Thymus (tissue), 11 donors: ENCODE data around the gene GALNT10. TPM values are rescaled to one million over a fixed set of nuclear protein-coding genes. Genes with fewer than 3 reads are reported as not detected.

ENCODE experiments used
- DNase-seq, 9 donors: peaks; one replicate each; pipeline ENCODE4 v3.0.0-alpha.2; 2013; ENCODE audit warnings: low spot score in 9 of 9, low read depth in 6 of 9, missing footprints in 1 of 9
- H3K27ac ChIP-seq, 2 donors: one replicate each; pipeline ENCODE4 v1.5.1; 2013; ENCODE audit warnings: control low read depth in 1 of 2, low read depth in 1 of 2, low read length in 1 of 2, mild to moderate bottlenecking in 1 of 2, moderate library complexity in 1 of 2
- H3K27me3 ChIP-seq, 2 donors: one replicate each; pipeline ENCODE4 v1.5.1; 2013; ENCODE audit warnings: low read length in 1 of 2; ENCODE audit not compliant: control insufficient read depth in 2 of 2, insufficient read depth in 1 of 2
- H3K36me3 ChIP-seq, 2 donors: one replicate each; pipeline ENCODE4 v1.5.1; 2013; ENCODE audit warnings: low read length in 1 of 2, mild to moderate bottlenecking in 1 of 2, moderate library complexity in 1 of 2; ENCODE audit not compliant: control insufficient read depth in 2 of 2, insufficient read depth in 2 of 2
- H3K4me1 ChIP-seq, 2 donors: one replicate each; pipeline ENCODE4 v1.5.1; 2013; ENCODE audit warnings: low read length in 2 of 2; ENCODE audit not compliant: control insufficient read depth in 2 of 2, insufficient read depth in 2 of 2
- H3K4me3 ChIP-seq, 2 donors: one replicate each; pipeline ENCODE4 v1.5.1; 2013; ENCODE audit warnings: low read length in 2 of 2, control low read depth in 1 of 2, mild to moderate bottlenecking in 1 of 2
- H3K9me3 ChIP-seq, 2 donors: one replicate each; pipeline ENCODE4 v1.5.1; 2013; ENCODE audit warnings: low read length in 1 of 2, mild to moderate bottlenecking in 1 of 2; ENCODE audit not compliant: control insufficient read depth in 2 of 2, insufficient read depth in 1 of 2
- WGBS: extraction: QIAGEN DNeasy Blood & Tissue Kit; methylation state at CpG from one replicate; pipeline ENCODE4 v1.1.7; 2013; 5-methylcytosine and 5-hydroxymethylcytosine counted together
- polyA plus RNA-seq: library from polyadenylated mRNA; stranded (reverse); fragments of 200-250 nt; gene quantifications from one replicate; pipeline ENCODE4 v1.2.3, GENCODE V29; 2013
- total RNA-seq: library from RNA; stranded (reverse); fragments of 120-200 nt; gene quantifications from one replicate; pipeline ENCODE4 v1.2.4, GENCODE V29; 2013
- donor health status: healthy.

GALNT10 gene
- total and polyA plus RNA-seq, 2 donors = 8.7 to 9.7 TPM

- Histone ChIP-seq H3K27me3 (no peaks in the 10 kb centered on the region), H3K9me3 (no peaks in the 10 kb centered on the region), H3K36me3 (peaks cover 3 to 9% of the 10 kb centered on the region in 2 donors), H3K27ac (no peak overlapping the region), H3K4me1 (no peaks in the 10 kb centered on the region), H3K4me3 (no peak overlapping the region)
- WGBS = 99% methylated on average over 5 of the region's 5 CpGs
- DNase-seq = no peak
Measured at GRCh38 chr5:154411338-154411737, 220.8 kb downstream of the GALNT10 start.

GRCh38 chr5:154412316-154412715, 221.8 kb downstream of the GALNT10 start:
- DNase-seq = no peak
- no peaks in the 10 kb centered on the region for H3K9me3 ChIP-seq
- H3K4me3 ChIP-seq = no peak overlapping the region
- H3K4me1 ChIP-seq = peaks cover 4 to 5% of the 10 kb centered on the region in 2 donors
- H3K36me3 ChIP-seq = peaks cover 5 to 13% of the 10 kb centered on the region in 2 donors
- H3K27ac ChIP-seq = no peak overlapping the region
- no peaks in the 10 kb centered on the region for H3K27me3 ChIP-seq
- 98% methylated on average over 3 of the region's 3 CpGs for WGBS

- DNase-seq = no peak
Measured at GRCh38 chr5:154412925-154413324, 222.4 kb downstream of the GALNT10 start.

GRCh38 chr5:154415114-154415513, 224.6 kb downstream of the GALNT10 start:
- Histone ChIP-seq H3K4me3 (no peak overlapping the region), H3K27ac (no peak overlapping the region), H3K9me3 (no peaks in the 10 kb centered on the region), H3K27me3 (no peaks in the 10 kb centered on the region), H3K36me3 (peaks cover 9 to 25% of the 10 kb centered on the region in 2 donors), H3K4me1 (peaks cover 4 to 5% of the 10 kb centered on the region in 2 donors)
- 96% methylated on average over 6 of the region's 6 CpGs for WGBS
- no peak for DNase-seq

More at GRCh38 chr5:154412925-154413324, 222.4 kb downstream of the GALNT10 start:
- peaks cover 5 to 16% of the 10 kb centered on the region in 2 donors for H3K36me3 ChIP-seq
- H3K27ac ChIP-seq = no peak overlapping the region
- H3K9me3 ChIP-seq = no peaks in the 10 kb centered on the region
- 98% methylated on average over 9 of the region's 9 CpGs for WGBS
- no peaks in the 10 kb centered on the region for H3K27me3 ChIP-seq
- peaks cover 4 to 5% of the 10 kb centered on the region in 2 donors for H3K4me1 ChIP-seq
- H3K4me3 ChIP-seq = no peak overlapping the region

GRCh38 chr5:154418344-154418820, 227.8 kb downstream of the GALNT10 start:
- H3K9me3 ChIP-seq = no peaks in the 10 kb centered on the region
- no peak overlapping the region for H3K27ac ChIP-seq
- peaks cover 10 to 17% of the 10 kb centered on the region in 2 donors for H3K36me3 ChIP-seq
- H3K27me3 ChIP-seq = no peaks in the 10 kb centered on the region
- DNase-seq = no peak
- 98% methylated on average over 5 of the region's 5 CpGs for WGBS
- H3K4me1 ChIP-seq = peaks cover 4 to 5% of the 10 kb centered on the region in 2 donors
- no peak overlapping the region for H3K4me3 ChIP-seq

- Histone ChIP-seq H3K4me3 (no peak overlapping the region), H3K27ac (no peak overlapping the region), H3K27me3 (no peaks in the 10 kb centered on the region), H3K4me1 (peaks cover 4 to 5% of the 10 kb centered on the region in 2 donors), H3K9me3 (no peaks in the 10 kb centered on the region), H3K36me3 (peaks cover 8 to 17% of the 10 kb centered on the region in 2 donors)
- WGBS = 98% methylated on average over 7 of the region's 7 CpGs
- no peak for DNase-seq
Measured at GRCh38 chr5:154419236-154419635, 228.7 kb downstream of the GALNT10 start.

GRCh38 chr5:154421868-154422267, 231.3 kb downstream of the GALNT10 start:
- Histone ChIP-seq H3K36me3 (peaks cover 6 to 16% of the 10 kb centered on the region in 2 donors), H3K9me3 (no peaks in the 10 kb centered on the region), H3K27me3 (no peaks in the 10 kb centered on the region), H3K4me3 (no peak overlapping the region), H3K27ac (no peak overlapping the region), H3K4me1 (peaks cover 1 to 2% of the 10 kb centered on the region in 2 donors)
- DNase-seq = peak in 3 of 9 donors; percentile 6 to 34 (median 26)
- WGBS = 89% methylated on average over 1 of the region's 1 CpG

- no peak overlapping the region for H3K27ac ChIP-seq
- 96% methylated on average over 2 of the region's 2 CpGs for WGBS
Measured at GRCh38 chr5:154422298-154422697, 231.8 kb downstream of the GALNT10 start.

GRCh38 chr5:154428208-154428607, 237.7 kb downstream of the GALNT10 start:
- Histone ChIP-seq H3K9me3 (no peaks in the 10 kb centered on the region), H3K36me3 (no peaks in the 10 kb centered on the region), H3K4me1 (no peaks in the 10 kb centered on the region), H3K4me3 (no peak overlapping the region), H3K27ac (no peak overlapping the region), H3K27me3 (no peaks in the 10 kb centered on the region)
- no peak for DNase-seq
- WGBS = 99% methylated on average over 3 of the region's 3 CpGs

More at GRCh38 chr5:154422298-154422697, 231.8 kb downstream of the GALNT10 start:
- H3K9me3 ChIP-seq = no peaks in the 10 kb centered on the region
- no peaks in the 10 kb centered on the region for H3K4me1 ChIP-seq
- H3K27me3 ChIP-seq = no peaks in the 10 kb centered on the region
- H3K4me3 ChIP-seq = no peak overlapping the region
- H3K36me3 ChIP-seq = peaks cover 6 to 12% of the 10 kb centered on the region in 2 donors
- no peak for DNase-seq
